SK-N-SH (cell line): ENCODE data around the gene IGFBP3. TPM values are rescaled to one million over a fixed set of nuclear protein-coding genes. Genes with fewer than 3 reads are reported as not detected.

ENCODE experiments used
- CTCF ChIA-PET: fragments of 300-600, 350-600 bp; formaldehyde crosslinking; extraction: SDS; loops from one replicate; lab custom pipeline; 2021; lab: Yijun Ruan, JAX
- POLR2A ChIA-PET: fragments of 350-600 bp; sonication (Branson Sonifier 250); formaldehyde crosslinking; extraction: SDS; loops from one replicate; lab custom pipeline; 2020; ENCODE audit warnings: antibody characterized with exemption, inconsistent platforms; lab: Yijun Ruan, JAX
- DNase-seq: peaks from one replicate; pipeline ENCODE4 v3.0.0; 2012
- H2AFZ ChIP-seq: fragments of 200-600 bp; sonication (generic); 2 replicates; pipeline ENCODE4 v1.8.1; 2016; ENCODE audit warnings: antibody characterized with exemption, mild to moderate bottlenecking, low read depth
- H3F3A ChIP-seq: fragments of 200-600 bp; sonication (generic); replicated peaks from 2 replicates; pipeline ENCODE3; 2016; ENCODE audit warnings: antibody characterized with exemption, mild to moderate bottlenecking; ENCODE audit not compliant: insufficient read depth
- H3K27ac ChIP-seq, 2 experiments: fragments of 200-500 bp in 1 of 2; fragments of 200-600 bp in 1 of 2; sonication (Bioruptor generic) in 1 of 2; sonication (generic), shearing (Covaris generic) in 1 of 2; 2 replicates each; pipeline versions ENCODE4 v1.5.1 to v1.6.1; 2014 to 2016; ENCODE audit warnings: low read depth in 2 of 2, inconsistent platforms in 1 of 2, low read length in 1 of 2, mild to moderate bottlenecking in 1 of 2, mixed read lengths in 1 of 2
- H3K27me3 ChIP-seq: fragments of 200-600 bp; sonication (generic), shearing (Covaris generic); 2 replicates; pipeline ENCODE4 v1.6.1; 2016; ENCODE audit warnings: mixed run types; ENCODE audit not compliant: insufficient read depth
- H3K36me3 ChIP-seq, 2 experiments: fragments of 200-500 bp in 1 of 2; fragments of 200-600 bp in 1 of 2; sonication (Bioruptor generic) in 1 of 2; sonication (generic) in 1 of 2; replicated peaks in 1 of 2; 2 replicates each; pipeline versions ENCODE3 to v1.5.1; 2014 to 2016; ENCODE audit warnings: low read length in 1 of 2, mild to moderate bottlenecking in 1 of 2; ENCODE audit not compliant: insufficient read depth in 2 of 2, control insufficient read depth in 1 of 2
- H3K4me1 ChIP-seq, 2 experiments: fragments of 200-500 bp in 1 of 2; fragments of 200-600 bp in 1 of 2; sonication (Bioruptor generic) in 1 of 2; sonication (generic), shearing (Covaris generic) in 1 of 2; 2 replicates each; pipeline versions ENCODE4 v1.5.1 to v1.6.1; 2014 to 2016; ENCODE audit warnings: low read depth in 1 of 2, low read length in 1 of 2, mixed run types in 1 of 2; ENCODE audit not compliant: insufficient read depth in 2 of 2, control insufficient read depth in 1 of 2
- H3K4me2 ChIP-seq: fragments of 200-600 bp; sonication (generic), shearing (Covaris generic); 2 replicates; pipeline ENCODE4 v1.6.1; 2017; ENCODE audit warnings: mixed run types
- H3K4me3 ChIP-seq, 2 experiments: fragments of 200-500 bp in 1 of 2; fragments of 200-600 bp in 1 of 2; sonication (Bioruptor generic) in 1 of 2; sonication (generic), shearing (Covaris generic) in 1 of 2; 2 replicates each; pipeline versions ENCODE4 v1.5.1 to v1.8.1; 2014 to 2016; ENCODE audit warnings: low read depth in 2 of 2, inconsistent platforms in 1 of 2, low read length in 1 of 2, mild to moderate bottlenecking in 1 of 2, mixed read lengths in 1 of 2, moderate library complexity in 1 of 2
- H3K79me2 ChIP-seq: fragments of 200-600 bp; sonication (generic); 2 replicates; pipeline ENCODE4 v1.8.1; 2017; ENCODE audit warnings: mild to moderate bottlenecking; ENCODE audit not compliant: insufficient read depth
- H3K9ac ChIP-seq: fragments of 200-600 bp; sonication (generic); 2 replicates; pipeline ENCODE4 v1.6.1; 2017; ENCODE audit warnings: mixed run types
- H3K9me2 ChIP-seq: fragments of 200-600 bp; sonication (generic); 2 replicates; pipeline ENCODE4 v1.6.1; 2017; ENCODE audit warnings: mixed run types
- H3K9me3 ChIP-seq: fragments of 200-600 bp; sonication (generic); 2 replicates; pipeline ENCODE4 v1.6.1; 2017; ENCODE audit warnings: mixed run types, mild to moderate bottlenecking, moderate library complexity
- H4K20me1 ChIP-seq: fragments of 200-600 bp; sonication (generic); 2 replicates; pipeline ENCODE4 v1.6.1; 2017; ENCODE audit warnings: mild to moderate bottlenecking, mixed run types; ENCODE audit not compliant: insufficient read depth
- CHD2 ChIP-seq: fragments of 150-350 bp; IDR thresholded peaks from 2 replicates; pipeline ENCODE4 v1.6.1; 2018; ENCODE audit warnings: low read length; ENCODE audit not compliant: partially characterized antibody
- ELF1 ChIP-seq: IDR thresholded peaks from 2 replicates; pipeline ENCODE4 v1.4.0; 2012
- EP300 ChIP-seq, 2 experiments: IDR thresholded peaks; 2 replicates each; pipeline versions ENCODE4 v1.4.0 to v1.6.1; 2012; ENCODE audit warnings: borderline replicate concordance in 1 of 2, low read depth in 1 of 2, low read length in 1 of 2
- EZH2phosphoT487 ChIP-seq: fragments of 200-600 bp; sonication (generic); IDR thresholded peaks from 2 replicates; pipeline ENCODE4 v1.6.1; 2017; ENCODE audit warnings: low read depth, mixed run types, mild to moderate bottlenecking, antibody characterized with exemption, moderate library complexity, borderline replicate concordance
- GABPA ChIP-seq: IDR thresholded peaks from 2 replicates; pipeline ENCODE4 v1.4.0; 2012; ENCODE audit warnings: low read depth, mild to moderate bottlenecking
- GATA2 ChIP-seq: sonication (generic); formaldehyde crosslinking; IDR thresholded peaks from 2 replicates; pipeline ENCODE4 v1.5.0; 2020; ENCODE audit warnings: mild to moderate bottlenecking, missing genetic modification reagents
- NFIC ChIP-seq: IDR thresholded peaks from 2 replicates; pipeline ENCODE4 v1.4.0; 2012; ENCODE audit warnings: borderline replicate concordance
- NRF1 ChIP-seq: IDR thresholded peaks from 2 replicates; pipeline ENCODE4 v1.6.1; 2012; ENCODE audit warnings: low read depth, mild to moderate bottlenecking, low read length
- RCOR1 ChIP-seq: fragments of 150-350 bp; IDR thresholded peaks from 2 replicates; pipeline ENCODE4 v1.6.1; 2017; ENCODE audit warnings: antibody characterized with exemption, low read length
- TEAD4 ChIP-seq: IDR thresholded peaks from 2 replicates; pipeline ENCODE4 v1.4.0; 2012; ENCODE audit warnings: mild to moderate bottlenecking, borderline replicate concordance; ENCODE audit not compliant: insufficient read depth
- WGBS: methylation state at CpG from one replicate; pipeline ENCODE4 v1.1.6; 2017; ENCODE audit warnings: low lambda C conversion rate; 5-methylcytosine and 5-hydroxymethylcytosine counted together
- polyA plus RNA-seq, 3 experiments: library from polyadenylated mRNA; depleted of rRNA; stranded (reverse); fragments of >200 nt; gene quantifications; 2 replicates each; pipeline ENCODE4 v1.2.3, GENCODE V29; 2012
- TF ChIP-seq, protein P1 (sequence below): fragments of 150-350 bp; IDR thresholded peaks from 2 replicates; pipeline ENCODE4 v1.6.1; 2016; ENCODE audit warnings: mild to moderate bottlenecking, low read depth, low read length
- TF ChIP-seq, protein P2 (sequence below): IDR thresholded peaks from 2 replicates; pipeline ENCODE4; 2012
- TF ChIP-seq, protein P3 (sequence below): fragments of 150-350 bp; IDR thresholded peaks from 2 replicates; pipeline ENCODE4 v1.6.1; 2017; ENCODE audit warnings: antibody characterized with exemption, low read length, low read depth, borderline replicate concordance
- TF ChIP-seq, protein P4 (sequence below): IDR thresholded peaks from 2 replicates; pipeline ENCODE4 v1.4.0; 2012; ENCODE audit warnings: low read depth, borderline replicate concordance
- TF ChIP-seq, protein P5 (sequence below): IDR thresholded peaks from 2 replicates; pipeline ENCODE4 v1.4.0; 2012; ENCODE audit warnings: low read depth
- TF ChIP-seq, protein P6 (sequence below): fragments of 200-600 bp; sonication (generic); IDR thresholded peaks from 2 replicates; pipeline ENCODE4 v1.6.1; 2017; ENCODE audit warnings: antibody characterized with exemption, mild to moderate bottlenecking, moderate library complexity
- TF ChIP-seq, protein P7 (sequence below): IDR thresholded peaks from 2 replicates; pipeline ENCODE4 v1.6.1; 2012; ENCODE audit warnings: mild to moderate bottlenecking, low read depth, low read length, moderate library complexity
- TF ChIP-seq, protein P8 (sequence below): IDR thresholded peaks from 2 replicates; pipeline ENCODE4 v1.4.0; 2012; ENCODE audit warnings: low read depth, borderline replicate concordance

The IGFBP3 gene
- polyA plus RNA-seq, 1 of the 3 experiments (the other 2 are of a cell fraction) = 51.2 TPM

DNA sequence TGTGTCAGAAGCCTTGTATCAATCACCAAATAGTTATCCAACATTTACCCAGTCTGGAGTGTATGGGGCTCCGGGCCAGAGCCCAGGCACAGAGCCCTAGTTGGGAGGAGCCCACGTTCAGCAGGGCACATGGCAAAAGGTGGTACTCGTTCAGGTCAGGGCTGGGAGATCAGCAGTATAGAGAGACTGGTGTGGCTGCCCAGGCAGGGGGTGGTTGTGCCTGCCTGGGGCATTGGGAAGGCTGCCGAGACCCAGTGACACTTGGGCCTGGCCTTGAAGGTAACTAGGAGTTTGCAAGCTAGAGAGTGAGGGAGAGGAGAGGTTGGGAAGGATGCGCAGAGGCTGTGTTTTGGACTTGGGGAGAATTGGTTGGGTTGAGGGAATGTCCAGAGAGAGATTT, 48.9 kb upstream of the IGFBP3 start (continued):
- TF ChIP-seq, protein P1, sequence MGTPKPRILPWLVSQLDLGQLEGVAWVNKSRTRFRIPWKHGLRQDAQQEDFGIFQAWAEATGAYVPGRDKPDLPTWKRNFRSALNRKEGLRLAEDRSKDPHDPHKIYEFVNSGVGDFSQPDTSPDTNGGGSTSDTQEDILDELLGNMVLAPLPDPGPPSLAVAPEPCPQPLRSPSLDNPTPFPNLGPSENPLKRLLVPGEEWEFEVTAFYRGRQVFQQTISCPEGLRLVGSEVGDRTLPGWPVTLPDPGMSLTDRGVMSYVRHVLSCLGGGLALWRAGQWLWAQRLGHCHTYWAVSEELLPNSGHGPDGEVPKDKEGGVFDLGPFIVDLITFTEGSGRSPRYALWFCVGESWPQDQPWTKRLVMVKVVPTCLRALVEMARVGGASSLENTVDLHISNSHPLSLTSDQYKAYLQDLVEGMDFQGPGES = no peak
- TF ChIP-seq GABPA = no peak
- TF ChIP-seq, protein P2, sequence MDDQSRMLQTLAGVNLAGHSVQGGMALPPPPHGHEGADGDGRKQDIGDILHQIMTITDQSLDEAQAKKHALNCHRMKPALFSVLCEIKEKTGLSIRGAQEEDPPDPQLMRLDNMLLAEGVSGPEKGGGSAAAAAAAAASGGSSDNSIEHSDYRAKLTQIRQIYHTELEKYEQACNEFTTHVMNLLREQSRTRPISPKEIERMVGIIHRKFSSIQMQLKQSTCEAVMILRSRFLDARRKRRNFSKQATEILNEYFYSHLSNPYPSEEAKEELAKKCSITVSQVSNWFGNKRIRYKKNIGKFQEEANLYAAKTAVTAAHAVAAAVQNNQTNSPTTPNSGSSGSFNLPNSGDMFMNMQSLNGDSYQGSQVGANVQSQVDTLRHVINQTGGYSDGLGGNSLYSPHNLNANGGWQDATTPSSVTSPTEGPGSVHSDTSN = no peak
- no peak for TF ChIP-seq CHD2
- no peak for TF ChIP-seq NFIC

DNA sequence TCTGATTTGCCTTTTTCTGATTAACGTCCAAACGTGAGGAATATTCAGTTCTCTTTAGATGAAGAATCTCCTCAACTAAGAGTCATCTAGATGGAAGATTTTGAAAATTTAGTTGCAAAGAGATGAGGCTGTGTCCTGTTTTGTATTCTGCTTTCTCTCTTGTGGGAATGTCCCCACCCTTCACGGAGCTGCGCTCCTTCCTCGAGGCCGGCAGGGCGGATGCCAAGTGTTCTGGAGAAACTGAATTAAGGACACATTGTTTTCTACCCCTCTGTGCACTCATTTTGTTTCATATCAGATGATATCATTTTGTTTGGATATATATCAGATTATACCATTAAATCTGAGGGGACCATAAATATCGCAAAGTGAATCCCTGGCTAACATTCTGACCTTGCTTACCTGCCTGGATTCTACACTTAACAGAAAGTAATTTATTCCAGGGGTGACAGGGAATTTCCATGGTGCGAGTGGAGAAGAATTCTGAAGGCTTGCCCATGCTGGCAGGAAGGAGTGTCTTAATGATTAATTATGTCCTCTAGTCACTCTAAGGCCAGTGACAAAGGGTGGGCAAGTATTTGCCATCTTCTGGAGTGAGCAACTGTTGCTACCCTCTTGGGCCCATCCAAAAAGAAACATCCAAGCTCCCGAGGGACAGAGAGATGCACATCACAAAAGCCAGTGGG, 47.9 kb upstream of the IGFBP3 start:
- H3F3A ChIP-seq = no peaks in the 10 kb centered on the region
- TF ChIP-seq, protein P3, sequence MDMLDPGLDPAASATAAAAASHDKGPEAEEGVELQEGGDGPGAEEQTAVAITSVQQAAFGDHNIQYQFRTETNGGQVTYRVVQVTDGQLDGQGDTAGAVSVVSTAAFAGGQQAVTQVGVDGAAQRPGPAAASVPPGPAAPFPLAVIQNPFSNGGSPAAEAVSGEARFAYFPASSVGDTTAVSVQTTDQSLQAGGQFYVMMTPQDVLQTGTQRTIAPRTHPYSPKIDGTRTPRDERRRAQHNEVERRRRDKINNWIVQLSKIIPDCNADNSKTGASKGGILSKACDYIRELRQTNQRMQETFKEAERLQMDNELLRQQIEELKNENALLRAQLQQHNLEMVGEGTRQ = no peak
- TF ChIP-seq, protein P4, sequence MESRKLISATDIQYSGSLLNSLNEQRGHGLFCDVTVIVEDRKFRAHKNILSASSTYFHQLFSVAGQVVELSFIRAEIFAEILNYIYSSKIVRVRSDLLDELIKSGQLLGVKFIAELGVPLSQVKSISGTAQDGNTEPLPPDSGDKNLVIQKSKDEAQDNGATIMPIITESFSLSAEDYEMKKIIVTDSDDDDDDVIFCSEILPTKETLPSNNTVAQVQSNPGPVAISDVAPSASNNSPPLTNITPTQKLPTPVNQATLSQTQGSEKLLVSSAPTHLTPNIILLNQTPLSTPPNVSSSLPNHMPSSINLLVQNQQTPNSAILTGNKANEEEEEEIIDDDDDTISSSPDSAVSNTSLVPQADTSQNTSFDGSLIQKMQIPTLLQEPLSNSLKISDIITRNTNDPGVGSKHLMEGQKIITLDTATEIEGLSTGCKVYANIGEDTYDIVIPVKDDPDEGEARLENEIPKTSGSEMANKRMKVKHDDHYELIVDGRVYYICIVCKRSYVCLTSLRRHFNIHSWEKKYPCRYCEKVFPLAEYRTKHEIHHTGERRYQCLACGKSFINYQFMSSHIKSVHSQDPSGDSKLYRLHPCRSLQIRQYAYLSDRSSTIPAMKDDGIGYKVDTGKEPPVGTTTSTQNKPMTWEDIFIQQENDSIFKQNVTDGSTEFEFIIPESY = no peak
- TF ChIP-seq CHD2 (no peak), TEAD4 (no peak), RCOR1 (no peak), GABPA (no peak), EZH2phosphoT487 (no peak), GATA2 (CRISPR knock-in tag) (no peak), NRF1 (no peak), EP300 (IDR thresholded peaks at IDR 0.05; ENCODE audit: borderline replicate concordance in 1 of 2, low read depth in 1 of 2, low read length in 1 of 2) (no peak), ELF1 (no peak)
- TF ChIP-seq, protein P5, sequence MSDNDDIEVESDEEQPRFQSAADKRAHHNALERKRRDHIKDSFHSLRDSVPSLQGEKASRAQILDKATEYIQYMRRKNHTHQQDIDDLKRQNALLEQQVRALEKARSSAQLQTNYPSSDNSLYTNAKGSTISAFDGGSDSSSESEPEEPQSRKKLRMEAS = no peak
- TF ChIP-seq, protein P6, sequence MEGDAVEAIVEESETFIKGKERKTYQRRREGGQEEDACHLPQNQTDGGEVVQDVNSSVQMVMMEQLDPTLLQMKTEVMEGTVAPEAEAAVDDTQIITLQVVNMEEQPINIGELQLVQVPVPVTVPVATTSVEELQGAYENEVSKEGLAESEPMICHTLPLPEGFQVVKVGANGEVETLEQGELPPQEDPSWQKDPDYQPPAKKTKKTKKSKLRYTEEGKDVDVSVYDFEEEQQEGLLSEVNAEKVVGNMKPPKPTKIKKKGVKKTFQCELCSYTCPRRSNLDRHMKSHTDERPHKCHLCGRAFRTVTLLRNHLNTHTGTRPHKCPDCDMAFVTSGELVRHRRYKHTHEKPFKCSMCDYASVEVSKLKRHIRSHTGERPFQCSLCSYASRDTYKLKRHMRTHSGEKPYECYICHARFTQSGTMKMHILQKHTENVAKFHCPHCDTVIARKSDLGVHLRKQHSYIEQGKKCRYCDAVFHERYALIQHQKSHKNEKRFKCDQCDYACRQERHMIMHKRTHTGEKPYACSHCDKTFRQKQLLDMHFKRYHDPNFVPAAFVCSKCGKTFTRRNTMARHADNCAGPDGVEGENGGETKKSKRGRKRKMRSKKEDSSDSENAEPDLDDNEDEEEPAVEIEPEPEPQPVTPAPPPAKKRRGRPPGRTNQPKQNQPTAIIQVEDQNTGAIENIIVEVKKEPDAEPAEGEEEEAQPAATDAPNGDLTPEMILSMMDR = no peak
- TF ChIP-seq, protein P7, sequence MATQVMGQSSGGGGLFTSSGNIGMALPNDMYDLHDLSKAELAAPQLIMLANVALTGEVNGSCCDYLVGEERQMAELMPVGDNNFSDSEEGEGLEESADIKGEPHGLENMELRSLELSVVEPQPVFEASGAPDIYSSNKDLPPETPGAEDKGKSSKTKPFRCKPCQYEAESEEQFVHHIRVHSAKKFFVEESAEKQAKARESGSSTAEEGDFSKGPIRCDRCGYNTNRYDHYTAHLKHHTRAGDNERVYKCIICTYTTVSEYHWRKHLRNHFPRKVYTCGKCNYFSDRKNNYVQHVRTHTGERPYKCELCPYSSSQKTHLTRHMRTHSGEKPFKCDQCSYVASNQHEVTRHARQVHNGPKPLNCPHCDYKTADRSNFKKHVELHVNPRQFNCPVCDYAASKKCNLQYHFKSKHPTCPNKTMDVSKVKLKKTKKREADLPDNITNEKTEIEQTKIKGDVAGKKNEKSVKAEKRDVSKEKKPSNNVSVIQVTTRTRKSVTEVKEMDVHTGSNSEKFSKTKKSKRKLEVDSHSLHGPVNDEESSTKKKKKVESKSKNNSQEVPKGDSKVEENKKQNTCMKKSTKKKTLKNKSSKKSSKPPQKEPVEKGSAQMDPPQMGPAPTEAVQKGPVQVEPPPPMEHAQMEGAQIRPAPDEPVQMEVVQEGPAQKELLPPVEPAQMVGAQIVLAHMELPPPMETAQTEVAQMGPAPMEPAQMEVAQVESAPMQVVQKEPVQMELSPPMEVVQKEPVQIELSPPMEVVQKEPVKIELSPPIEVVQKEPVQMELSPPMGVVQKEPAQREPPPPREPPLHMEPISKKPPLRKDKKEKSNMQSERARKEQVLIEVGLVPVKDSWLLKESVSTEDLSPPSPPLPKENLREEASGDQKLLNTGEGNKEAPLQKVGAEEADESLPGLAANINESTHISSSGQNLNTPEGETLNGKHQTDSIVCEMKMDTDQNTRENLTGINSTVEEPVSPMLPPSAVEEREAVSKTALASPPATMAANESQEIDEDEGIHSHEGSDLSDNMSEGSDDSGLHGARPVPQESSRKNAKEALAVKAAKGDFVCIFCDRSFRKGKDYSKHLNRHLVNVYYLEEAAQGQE = no peak
- TF ChIP-seq, protein P8, sequence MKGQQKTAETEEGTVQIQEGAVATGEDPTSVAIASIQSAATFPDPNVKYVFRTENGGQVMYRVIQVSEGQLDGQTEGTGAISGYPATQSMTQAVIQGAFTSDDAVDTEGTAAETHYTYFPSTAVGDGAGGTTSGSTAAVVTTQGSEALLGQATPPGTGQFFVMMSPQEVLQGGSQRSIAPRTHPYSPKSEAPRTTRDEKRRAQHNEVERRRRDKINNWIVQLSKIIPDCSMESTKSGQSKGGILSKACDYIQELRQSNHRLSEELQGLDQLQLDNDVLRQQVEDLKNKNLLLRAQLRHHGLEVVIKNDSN = no peak
- no peak overlapping the region for H3K9ac ChIP-seq
- ChIA-PET CTCF (no interaction called here), POLR2A (no interaction called here)
- H3K4me3 ChIP-seq = no peak overlapping the region
- WGBS = 87% methylated on average over 10 of the region's 10 CpGs
- 0 out of 4 replicates have a peak, but pooled peaks cover 0 to 2% of the 10 kb centered on the region in 2 experiments for H3K4me1 ChIP-seq
- no peaks in the 10 kb centered on the region for H3K79me2 ChIP-seq
- H3K4me2 ChIP-seq = no peak overlapping the region
- H3K27ac ChIP-seq = no peak overlapping the region
- no peaks in the 10 kb centered on the region for H3K9me2 ChIP-seq
- H3K9me3 ChIP-seq = no peaks in the 10 kb centered on the region
- H4K20me1 ChIP-seq = no peaks in the 10 kb centered on the region
- H2AFZ ChIP-seq = no peak overlapping the region
- H3K27me3 ChIP-seq = no peaks in the 10 kb centered on the region
- no peaks in the 10 kb centered on the region for H3K36me3 ChIP-seq
- DNase-seq = no peak
